ENCODE measurements around the gene SON.

Gene SON

DNA sequence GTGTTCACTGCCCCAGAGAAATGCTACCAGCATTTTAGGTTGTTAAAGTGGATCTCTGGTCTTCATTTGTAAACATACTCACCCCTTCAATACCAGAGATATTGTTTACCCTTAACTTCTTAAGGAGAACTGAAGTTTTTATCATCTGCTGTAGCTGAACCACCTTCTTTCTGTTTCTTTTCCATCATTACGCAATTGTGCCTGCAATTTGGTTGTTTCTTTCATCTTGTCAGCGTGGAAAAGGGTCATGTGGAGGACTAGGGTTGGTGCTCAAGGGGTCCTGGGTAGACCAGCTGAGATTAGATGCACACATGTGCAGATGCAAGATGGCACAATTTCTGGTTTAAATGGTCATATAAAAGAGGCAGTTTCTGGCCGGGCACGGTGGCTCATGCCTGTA is 23.9 kb upstream of the SON start:
- Histone ChIP-seq H3K79me2 (ENCODE audit: insufficient read depth, low read length) (no peaks in the 10 kb centered on the region), H3F3A (ENCODE audit: insufficient read depth) (peaks cover 3% of the 10 kb centered on the region; the same call in 1 of the 2 replicates), H3K4me3 (ENCODE audit: insufficient read depth, low read length, poor library complexity, severe bottlenecking) (no peak overlapping the region), H3K9me3 (ENCODE audit: insufficient read depth, low read length) (no peaks in the 10 kb centered on the region), H3K9ac (ENCODE audit: low read length) (no peak overlapping the region), H4K20me1 (ENCODE audit: low read depth, low read length) (no peaks in the 10 kb centered on the region), H2AFZ (ENCODE audit: low read depth, low read length, severe bottlenecking) (no peak overlapping the region), H3K27me3 (ENCODE audit: low read length) (no peaks in the 10 kb centered on the region), H3K4me2 (ENCODE audit: low read depth, low read length, poor library complexity, severe bottlenecking) (no peak overlapping the region), H3K27ac (ENCODE audit: low read depth, low read length) (no peak overlapping the region), H3K9me2 (replicated peaks; ENCODE audit: insufficient read depth, low read length) (no peaks in the 10 kb centered on the region), H3K36me3 (ENCODE audit: low read length) (peaks cover 42% of the 10 kb centered on the region)
- TF ChIP-seq, protein P1, sequence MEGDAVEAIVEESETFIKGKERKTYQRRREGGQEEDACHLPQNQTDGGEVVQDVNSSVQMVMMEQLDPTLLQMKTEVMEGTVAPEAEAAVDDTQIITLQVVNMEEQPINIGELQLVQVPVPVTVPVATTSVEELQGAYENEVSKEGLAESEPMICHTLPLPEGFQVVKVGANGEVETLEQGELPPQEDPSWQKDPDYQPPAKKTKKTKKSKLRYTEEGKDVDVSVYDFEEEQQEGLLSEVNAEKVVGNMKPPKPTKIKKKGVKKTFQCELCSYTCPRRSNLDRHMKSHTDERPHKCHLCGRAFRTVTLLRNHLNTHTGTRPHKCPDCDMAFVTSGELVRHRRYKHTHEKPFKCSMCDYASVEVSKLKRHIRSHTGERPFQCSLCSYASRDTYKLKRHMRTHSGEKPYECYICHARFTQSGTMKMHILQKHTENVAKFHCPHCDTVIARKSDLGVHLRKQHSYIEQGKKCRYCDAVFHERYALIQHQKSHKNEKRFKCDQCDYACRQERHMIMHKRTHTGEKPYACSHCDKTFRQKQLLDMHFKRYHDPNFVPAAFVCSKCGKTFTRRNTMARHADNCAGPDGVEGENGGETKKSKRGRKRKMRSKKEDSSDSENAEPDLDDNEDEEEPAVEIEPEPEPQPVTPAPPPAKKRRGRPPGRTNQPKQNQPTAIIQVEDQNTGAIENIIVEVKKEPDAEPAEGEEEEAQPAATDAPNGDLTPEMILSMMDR (IDR thresholded peaks at IDR 0.05; ENCODE audit: insufficient read depth, low read length, poor library complexity, severe bottlenecking): no peak
- TF ChIP-seq EZH2phosphoT487 (conservative IDR thresholded peaks at IDR 0.05; ENCODE audit: low read length): no peak

DNA sequence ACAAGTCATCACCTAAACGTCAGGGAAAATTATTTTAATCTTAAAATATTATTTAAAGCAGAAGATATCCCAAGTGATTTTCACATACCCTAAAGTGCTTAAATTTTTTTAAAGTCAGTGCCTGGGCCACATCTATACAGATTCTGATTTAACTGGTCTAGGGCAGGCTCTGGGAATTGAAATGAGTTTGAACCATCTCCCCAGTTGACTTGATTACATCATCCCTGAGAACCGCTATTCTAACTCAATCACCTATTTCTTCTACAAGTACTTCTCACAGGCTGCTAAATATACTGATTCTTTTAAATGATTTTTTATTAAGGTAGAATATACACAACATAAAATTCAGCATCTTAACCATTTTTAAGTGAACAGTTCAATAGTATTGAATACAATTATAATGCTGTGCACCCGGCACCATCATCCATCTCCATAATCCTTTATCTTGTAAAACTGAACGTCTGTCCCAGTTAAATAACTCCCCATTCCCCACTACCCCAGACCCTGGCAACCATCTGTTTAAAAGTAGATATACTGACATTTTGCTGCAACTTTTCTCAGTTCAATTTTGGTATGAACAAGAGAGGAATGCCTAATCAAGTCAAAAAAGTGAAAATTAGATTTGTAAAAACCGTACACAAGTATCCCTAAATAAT is 20.4 kb upstream of the SON start:
- H3K9ac ChIP-seq (ENCODE audit: low read length): no peak overlapping the region
- no peaks in the 10 kb centered on the region for H3K79me2 ChIP-seq (ENCODE audit: insufficient read depth, low read length)
- H3F3A ChIP-seq (ENCODE audit: insufficient read depth): peaks cover 3% of the 10 kb centered on the region; the same call in 1 of the 2 replicates
- no peaks in the 10 kb centered on the region for H3K27me3 ChIP-seq (ENCODE audit: low read length)
- no peak for TF ChIP-seq EZH2phosphoT487 (conservative IDR thresholded peaks at IDR 0.05; ENCODE audit: low read length)
- TF ChIP-seq, protein P1 (IDR thresholded peaks at IDR 0.05; ENCODE audit: insufficient read depth, low read length, poor library complexity, severe bottlenecking): no peak
- H3K9me2 ChIP-seq (replicated peaks; ENCODE audit: insufficient read depth, low read length): no peaks in the 10 kb centered on the region
- no peaks in the 10 kb centered on the region for H3K9me3 ChIP-seq (ENCODE audit: insufficient read depth, low read length)
- no peak overlapping the region for H3K4me2 ChIP-seq (ENCODE audit: low read depth, low read length, poor library complexity, severe bottlenecking)
- no peak overlapping the region for H3K27ac ChIP-seq (ENCODE audit: low read depth, low read length)
- no peaks in the 10 kb centered on the region for H4K20me1 ChIP-seq (ENCODE audit: low read depth, low read length)
- H3K36me3 ChIP-seq (ENCODE audit: low read length): peaks cover 43% of the 10 kb centered on the region
- no peak overlapping the region for H2AFZ ChIP-seq (ENCODE audit: low read depth, low read length, severe bottlenecking)
- H3K4me3 ChIP-seq (ENCODE audit: insufficient read depth, low read length, poor library complexity, severe bottlenecking): no peak overlapping the region

DNA sequence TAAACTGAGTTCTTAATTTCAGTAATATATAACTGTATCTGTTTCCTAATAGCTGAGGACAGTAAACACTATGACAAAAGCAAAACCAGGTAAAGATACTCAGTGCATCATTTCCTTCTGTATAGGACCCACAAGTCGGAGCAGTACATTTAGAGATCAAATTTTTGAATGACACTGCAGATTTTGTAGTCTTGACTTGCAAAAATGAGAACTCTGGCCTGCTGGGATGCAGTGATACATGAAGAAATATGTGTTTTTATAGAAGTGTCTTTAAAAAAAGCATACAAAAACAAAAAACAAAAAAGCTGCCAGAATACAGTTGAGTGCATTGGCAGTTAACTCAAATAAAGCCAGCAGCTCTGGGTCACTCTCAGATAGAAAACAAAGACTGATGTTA is 19.9 kb upstream of the SON start:
- TF ChIP-seq, protein P1 (IDR thresholded peaks at IDR 0.05; ENCODE audit: insufficient read depth, low read length, poor library complexity, severe bottlenecking): no peak
- no peak for TF ChIP-seq EZH2phosphoT487 (conservative IDR thresholded peaks at IDR 0.05; ENCODE audit: low read length)
- H3K36me3 ChIP-seq (ENCODE audit: low read length): peaks cover 44% of the 10 kb centered on the region
- H3K79me2 ChIP-seq (ENCODE audit: insufficient read depth, low read length): no peaks in the 10 kb centered on the region
- H3K27ac ChIP-seq (ENCODE audit: low read depth, low read length): no peak overlapping the region; the same call in 1 of the 2 replicates
- no peak overlapping the region for H3K4me3 ChIP-seq (ENCODE audit: insufficient read depth, low read length, poor library complexity, severe bottlenecking)
- no peak overlapping the region for H3K9ac ChIP-seq (ENCODE audit: low read length)
- no peaks in the 10 kb centered on the region for H4K20me1 ChIP-seq (ENCODE audit: low read depth, low read length)
- H3K27me3 ChIP-seq (ENCODE audit: low read length): no peaks in the 10 kb centered on the region
- H3K4me2 ChIP-seq (ENCODE audit: low read depth, low read length, poor library complexity, severe bottlenecking): no peak overlapping the region
- no peaks in the 10 kb centered on the region for H3K9me3 ChIP-seq (ENCODE audit: insufficient read depth, low read length)
- no peak overlapping the region for H2AFZ ChIP-seq (ENCODE audit: low read depth, low read length, severe bottlenecking)
- H3K9me2 ChIP-seq (replicated peaks; ENCODE audit: insufficient read depth, low read length): no peaks in the 10 kb centered on the region
- peaks cover 3% of the 10 kb centered on the region; the same call in 1 of the 2 replicates for H3F3A ChIP-seq (ENCODE audit: insufficient read depth)
